Measurements from ENCODE around the gene APOH.

GRCh38 chr17:66172144-66172543, 57.1 kb downstream of the APOH start:
- no peak for TF ChIP-seq MAX (IDR thresholded peaks at IDR 0.05; ENCODE audit: low read depth, low read length)
- TF ChIP-seq POLR2A (IDR thresholded peaks at IDR 0.05; ENCODE audit: extremely low read depth, insufficient read length) = no peak
- no peak for TF ChIP-seq CTCF (IDR thresholded peaks at IDR 0.05; ENCODE audit: low read depth, low read length)
- no peak for TF ChIP-seq MYC (IDR thresholded peaks at IDR 0.05; ENCODE audit: low read depth, low read length)
